HG03354 (cell line): ENCODE measurements around the gene PSG5.
"Not testable (repeated sequence)": the region's sequence is repeated elsewhere in the genome, so short reads cannot be mapped to it uniquely, and the experiment has no call there.

Experiments
- ATAC-seq: cut with Tn5 transposase; IDR thresholded peaks from one replicate; pipeline ENCODE4 v1.9.1; 2021; ENCODE audit warnings: mild to moderate bottlenecking; ENCODE audit not compliant: unreplicated experiment, poor library complexity, severe bottlenecking

The PSG5 gene

GRCh38 chr19:43192381-43193155 lies 6.2 kb upstream of the PSG5 start:
- ATAC-seq, result not testable (repeated sequence)

GRCh38 chr19:43188092-43188491 lies 1.8 kb upstream of the PSG5 start:
- not testable (repeated sequence) for ATAC-seq

- not testable (repeated sequence) for ATAC-seq
These were observed 4.2 kb downstream of the PSG5 start for GRCh38 chr19:43181869-43182771.

GRCh38 chr19:43179569-43180147 lies 6.7 kb downstream of the PSG5 start:
- not testable (repeated sequence) for ATAC-seq

- ATAC-seq, result not testable (repeated sequence)
These were observed 7.8 kb downstream of the PSG5 start for GRCh38 chr19:43178577-43178976.

- not testable (repeated sequence) for ATAC-seq
These were observed 20.4 kb downstream of the PSG5 start for GRCh38 chr19:43165906-43166305.

GRCh38 chr19:43163135-43163534 lies 23.2 kb downstream of the PSG5 start:
- not testable (repeated sequence) for ATAC-seq

GRCh38 chr19:43162261-43162660 lies 24.1 kb downstream of the PSG5 start:
- not testable (repeated sequence) for ATAC-seq

GRCh38 chr19:43152214-43152613 lies 34.1 kb downstream of the PSG5 start:
- no peak for ATAC-seq

GRCh38 chr19:43149788-43150187 lies 36.5 kb downstream of the PSG5 start:
- not testable (repeated sequence) for ATAC-seq

- no peak for ATAC-seq
These were observed 38.1 kb downstream of the PSG5 start for GRCh38 chr19:43148233-43148632.

- not testable (repeated sequence) for ATAC-seq
These were observed 44.6 kb downstream of the PSG5 start for GRCh38 chr19:43141763-43142162.

- no peak for ATAC-seq
These were observed 53.6 kb downstream of the PSG5 start for GRCh38 chr19:43132696-43133095.

GRCh38 chr19:43131281-43131842 lies 55.0 kb downstream of the PSG5 start:
- ATAC-seq, result not testable (repeated sequence)

- not testable (repeated sequence) for ATAC-seq
These were observed 57.1 kb downstream of the PSG5 start for GRCh38 chr19:43129197-43129596.

GRCh38 chr19:43127336-43127735 lies 59.0 kb downstream of the PSG5 start:
- not testable (repeated sequence) for ATAC-seq

GRCh38 chr19:43126720-43127119 lies 59.6 kb downstream of the PSG5 start:
- ATAC-seq, result no peak

GRCh38 chr19:43124360-43124759 lies 62.0 kb downstream of the PSG5 start:
- no peak for ATAC-seq

GRCh38 chr19:43120433-43121026 lies 65.8 kb downstream of the PSG5 start:
- not testable (repeated sequence) for ATAC-seq

GRCh38 chr19:43119526-43119925 lies 66.8 kb downstream of the PSG5 start:
- not testable (repeated sequence) for ATAC-seq
